Measurements from ENCODE around the gene HCRT.

Gene HCRT

GRCh38 chr17:42136654-42137051 is 48.6 kb downstream of the HCRT start:
- no peak for DNase-seq

DNA sequence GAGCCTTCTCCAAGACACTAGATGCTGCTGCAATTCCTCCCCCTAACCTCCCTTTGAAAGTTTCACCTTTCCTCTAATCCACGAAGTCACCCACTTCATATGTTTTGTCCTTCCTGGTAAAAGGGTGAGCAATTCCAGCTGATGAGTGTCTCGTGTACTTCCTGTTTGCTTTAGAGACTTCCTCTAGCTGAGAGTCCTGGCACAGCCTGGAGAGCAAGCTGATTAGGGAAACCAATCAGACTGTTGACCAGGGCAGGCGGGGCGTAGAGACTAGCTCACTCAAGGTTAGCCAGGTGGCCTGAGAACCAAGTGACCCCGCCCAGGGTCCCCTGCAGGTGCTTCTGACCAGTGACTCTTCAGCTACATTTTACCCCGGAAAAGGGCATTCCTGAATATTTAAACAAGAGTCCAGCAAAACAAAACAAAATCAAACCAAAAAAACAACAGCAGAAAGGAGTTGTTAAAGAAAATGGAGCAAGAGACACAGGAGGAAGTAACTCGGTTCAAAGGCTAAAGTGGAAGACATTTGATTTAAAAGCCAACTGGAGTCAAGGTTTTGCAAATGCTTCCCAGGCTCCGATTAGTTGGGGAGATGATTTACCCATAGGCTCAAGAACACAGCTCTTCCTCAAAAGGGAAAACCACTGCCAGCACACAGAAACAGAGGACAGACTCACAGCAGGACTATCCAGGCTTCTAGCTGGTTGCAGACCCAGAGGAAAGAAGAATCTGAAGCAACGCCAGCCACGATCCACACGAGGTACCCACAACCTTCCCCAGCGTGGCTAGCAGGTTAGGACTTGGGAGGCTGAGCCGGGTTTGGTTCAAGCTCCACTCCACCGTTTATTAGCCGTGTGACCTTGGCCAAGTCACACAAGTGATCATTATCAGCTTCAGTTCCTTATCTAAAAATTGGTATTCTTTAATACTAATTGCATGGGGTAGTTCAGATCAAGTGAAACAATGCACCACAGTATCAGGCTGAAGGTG is 49.3 kb downstream of the HCRT start:
- no peak for DNase-seq

- DNase-seq = no peak
Observed at GRCh38 chr17:42135151-42135550, 50.1 kb downstream of the HCRT start.

All from activated CD4-positive, CD25-positive, alpha-beta regulatory T cell (primary cell).